Body of pancreas (tissue), 4 donors: ENCODE data around the gene LAMA5.

Experiments
- POLR2A ChIP-seq, 3 donors: fragments of 450-650 bp; IDR thresholded peaks; one replicate each; pipeline ENCODE4 v1.6.1; 2016; ENCODE audit warnings: antibody characterized with exemption in 3 of 3, mild to moderate bottlenecking in 2 of 3
- TF ChIP-seq, protein P1 (sequence below), 7 experiments: fragments of 450-650 bp in 4 of 7; fragments of 200-600 bp in 3 of 7; sonication (generic) in 3 of 7; IDR thresholded peaks; one replicate each; pipeline ENCODE4 v1.5.1; 2016 to 2019; ENCODE audit warnings: antibody characterized with exemption in 7 of 7

DNA sequence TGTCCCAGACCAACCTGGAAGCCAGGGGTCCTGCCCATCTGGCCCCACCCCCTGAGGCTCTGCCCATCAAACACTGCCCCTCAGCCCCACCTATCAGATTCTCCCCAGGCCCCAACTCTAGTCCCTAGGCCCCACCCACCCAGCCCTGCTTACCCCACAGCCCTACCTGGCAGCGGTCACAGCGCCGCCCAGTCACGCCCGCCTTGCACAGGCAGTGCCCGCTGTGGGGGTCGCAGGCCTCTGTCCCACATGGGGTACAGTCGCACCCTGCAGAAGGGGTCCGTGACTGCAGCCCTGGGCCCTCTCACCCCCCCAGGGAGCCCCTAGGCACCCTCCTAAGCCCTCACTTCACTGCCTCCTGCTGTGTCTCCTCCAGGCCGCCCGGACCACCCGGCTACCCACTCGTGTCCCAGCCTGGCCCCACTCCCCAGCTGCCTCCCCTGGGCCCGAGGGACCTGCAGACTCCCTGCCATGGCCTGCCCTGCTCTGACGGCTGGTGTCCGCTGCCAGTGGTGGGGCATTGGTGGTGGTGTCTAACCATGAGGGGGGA lies 44.5 kb downstream of the LAMA5 start:
- TF ChIP-seq, protein P1, sequence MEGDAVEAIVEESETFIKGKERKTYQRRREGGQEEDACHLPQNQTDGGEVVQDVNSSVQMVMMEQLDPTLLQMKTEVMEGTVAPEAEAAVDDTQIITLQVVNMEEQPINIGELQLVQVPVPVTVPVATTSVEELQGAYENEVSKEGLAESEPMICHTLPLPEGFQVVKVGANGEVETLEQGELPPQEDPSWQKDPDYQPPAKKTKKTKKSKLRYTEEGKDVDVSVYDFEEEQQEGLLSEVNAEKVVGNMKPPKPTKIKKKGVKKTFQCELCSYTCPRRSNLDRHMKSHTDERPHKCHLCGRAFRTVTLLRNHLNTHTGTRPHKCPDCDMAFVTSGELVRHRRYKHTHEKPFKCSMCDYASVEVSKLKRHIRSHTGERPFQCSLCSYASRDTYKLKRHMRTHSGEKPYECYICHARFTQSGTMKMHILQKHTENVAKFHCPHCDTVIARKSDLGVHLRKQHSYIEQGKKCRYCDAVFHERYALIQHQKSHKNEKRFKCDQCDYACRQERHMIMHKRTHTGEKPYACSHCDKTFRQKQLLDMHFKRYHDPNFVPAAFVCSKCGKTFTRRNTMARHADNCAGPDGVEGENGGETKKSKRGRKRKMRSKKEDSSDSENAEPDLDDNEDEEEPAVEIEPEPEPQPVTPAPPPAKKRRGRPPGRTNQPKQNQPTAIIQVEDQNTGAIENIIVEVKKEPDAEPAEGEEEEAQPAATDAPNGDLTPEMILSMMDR (IDR thresholded peaks at IDR 0.05): no peak
- TF ChIP-seq POLR2A (IDR thresholded peaks at IDR 0.05): no peak
